K562 (cell line): ENCODE results near the gene RINL. TPM values are rescaled to one million over a fixed set of nuclear protein-coding genes. Genes with fewer than 3 reads are reported as not detected.

Source experiments
- ATF1 ChIP-seq, 2 experiments: fragments of 450-650 bp in 1 of 2; IDR thresholded peaks; 2 replicates each; pipeline ENCODE4 v1.6.1; 2016; ENCODE audit warnings: missing compliant biosample characterization in 1 of 2, missing genetic modification characterization in 1 of 2
- CTBP1 ChIP-seq: fragments of 450-650 bp; IDR thresholded peaks from 2 replicates; pipeline ENCODE4 v1.6.1; 2016; ENCODE audit warnings: borderline replicate concordance
- EGR1 ChIP-seq: fragments of 450-650 bp; conservative IDR thresholded peaks from 2 replicates; pipeline ENCODE4 v1.6.1; 2017; ENCODE audit warnings: mild to moderate bottlenecking
- EWSR1 ChIP-seq: fragments of 450-650 bp; IDR thresholded peaks from 2 replicates; pipeline ENCODE4 v1.6.1; 2018; ENCODE audit warnings: borderline replicate concordance, mild to moderate bottlenecking, low read depth, moderate library complexity; ENCODE audit not compliant: partially characterized antibody
- FOXM1 ChIP-seq, 2 experiments: fragments of 450-650 bp in 1 of 2; sonication (generic) in 1 of 2; formaldehyde crosslinking in 1 of 2; IDR thresholded peaks; 2 replicates each; pipeline versions ENCODE4 v1.6.1 to v1.9.0; 2017 to 2022; ENCODE audit warnings: low read depth in 2 of 2, mild to moderate bottlenecking in 2 of 2, missing genetic modification reagents in 1 of 2, moderate library complexity in 1 of 2
- HDGF ChIP-seq: fragments of 450-650 bp; IDR thresholded peaks from 2 replicates; pipeline ENCODE4 v1.6.1; 2016
- HEY1 ChIP-seq: fragments of 250-450 bp; sonication (Bioruptor Pico); IDR thresholded peaks from 2 replicates; pipeline ENCODE4 v1.5.0; 2020; ENCODE audit warnings: mild to moderate bottlenecking, moderate library complexity, borderline replicate concordance
- MED1 ChIP-seq: sonication (generic); formaldehyde crosslinking; IDR thresholded peaks from 2 replicates; pipeline ENCODE4 v1.8.1; 2023; ENCODE audit warnings: missing genetic modification reagents, borderline replicate concordance
- NFRKB ChIP-seq: fragments of 450-650 bp; IDR thresholded peaks from 2 replicates; pipeline ENCODE4 v1.6.1; 2016; ENCODE audit warnings: low read depth
- NRF1 ChIP-seq, 2 experiments: fragments of 450-650 bp; IDR thresholded peaks in 1 of 2; conservative IDR thresholded peaks in 1 of 2; 2 replicates each; pipeline ENCODE4 v1.6.1; 2014; ENCODE audit warnings: mild to moderate bottlenecking in 2 of 2
- POLR2A ChIP-seq: fragments of 450-650 bp; conservative IDR thresholded peaks from 2 replicates; pipeline ENCODE4 v1.6.1; 2016
- RFX5 ChIP-seq: IDR thresholded peaks from 2 replicates; pipeline ENCODE4 v1.6.1; 2011; ENCODE audit warnings: low read depth, mild to moderate bottlenecking, improper control_type of control experiment, low read length
- SAP30 ChIP-seq: fragments of 200-600 bp; sonication (generic); IDR thresholded peaks from 2 replicates; pipeline ENCODE4 v1.6.1; 2012; ENCODE audit warnings: borderline replicate concordance, low read depth, mild to moderate bottlenecking, moderate library complexity, low read length, control low read depth, inconsistent platforms; ENCODE audit not compliant: insufficient read depth, poor library complexity, severe bottlenecking
- SMARCE1 ChIP-seq: fragments of 450-650 bp; IDR thresholded peaks from 2 replicates; pipeline ENCODE4 v1.7.1; 2016; ENCODE audit warnings: mild to moderate bottlenecking
- TOE1 ChIP-seq, 2 experiments: fragments of 450-650 bp in 1 of 2; sonication (generic) in 1 of 2; formaldehyde crosslinking in 1 of 2; IDR thresholded peaks; 2 replicates each; pipeline versions ENCODE4 v1.7.1 to v1.8.0; 2016 to 2022; ENCODE audit warnings: borderline replicate concordance in 2 of 2, mild to moderate bottlenecking in 2 of 2, antibody characterized with exemption in 1 of 2, inconsistent platforms in 1 of 2, low read depth in 1 of 2, missing genetic modification reagents in 1 of 2, moderate library complexity in 1 of 2
- ZBTB17 ChIP-seq: fragments of 450-650 bp; formaldehyde crosslinking; IDR thresholded peaks from 2 replicates; pipeline ENCODE4 v1.4.0; 2020; ENCODE audit warnings: mild to moderate bottlenecking
- ZBTB7A ChIP-seq: IDR thresholded peaks from 2 replicates; pipeline ENCODE4 v1.6.1; 2011; ENCODE audit warnings: low read depth, mild to moderate bottlenecking, low read length, moderate library complexity, borderline replicate concordance; ENCODE audit not compliant: control insufficient read depth
- polyA plus RNA-seq, 8 experiments: library from polyadenylated mRNA; depleted of rRNA in 4 of 8; stranded (reverse) in 5 of 8; unstranded in 3 of 8; fragments of >200 nt; fragmentation: Nextera tagmentation in 2 of 8; fragmentation: Illumina TruSeq in 1 of 8; extraction: Ambion mirVana in 2 of 8; extraction: Trizol in 1 of 8; gene quantifications; 2 replicates each; pipeline versions ENCODE4 v1.2.1 to v1.2.3, GENCODE V29; 2011 to 2014; ENCODE audit warnings: inconsistent platforms in 1 of 8, missing spikeins in 1 of 8
- total RNA-seq, 7 experiments: library from RNA; depleted of rRNA in 6 of 7; stranded (reverse); fragments of >200 nt in 6 of 7; fragmentation: Illumina TruSeq in 2 of 7; extraction: Trizol in 2 of 7; gene quantifications; 2 replicates each; pipeline versions ENCODE4 v1.2.1 to v1.2.3, GENCODE V29; 2011 to 2021; ENCODE audit warnings: low replicate concordance in 1 of 7
- TF ChIP-seq, protein P1 (sequence below), 3 experiments: fragments of 200-800 bp in 1 of 3; sonication (Bioruptor generic) in 1 of 3; sonication (generic) in 1 of 3; formaldehyde crosslinking in 1 of 3; IDR thresholded peaks; 2 replicates each; pipeline versions ENCODE4 v1.6.1 to v1.8.0; 2016 to 2022; ENCODE audit warnings: mild to moderate bottlenecking in 2 of 3, missing compliant biosample characterization in 2 of 3, missing genetic modification characterization in 2 of 3, missing genetic modification reagents in 1 of 3
- TF ChIP-seq, protein P2 (sequence below): fragments of 450-650 bp; formaldehyde crosslinking; IDR thresholded peaks from 2 replicates; pipeline ENCODE4 v1.4.0; 2022; ENCODE audit warnings: mild to moderate bottlenecking, moderate library complexity
- TF ChIP-seq, protein P3 (sequence below), 2 experiments: IDR thresholded peaks; 2 replicates each; pipeline ENCODE4 v1.6.1; 2012; ENCODE audit warnings: improper control_type of control experiment in 2 of 2, low read depth in 2 of 2, low read length in 2 of 2, borderline replicate concordance in 1 of 2

RINL gene
- total and polyA plus RNA-seq, 9 of the 15 experiments (the other 6 are each of a cell fraction or from before 2014, with no cell fraction given): 0.82 to 10.9 (median 4.9) TPM

DNA sequence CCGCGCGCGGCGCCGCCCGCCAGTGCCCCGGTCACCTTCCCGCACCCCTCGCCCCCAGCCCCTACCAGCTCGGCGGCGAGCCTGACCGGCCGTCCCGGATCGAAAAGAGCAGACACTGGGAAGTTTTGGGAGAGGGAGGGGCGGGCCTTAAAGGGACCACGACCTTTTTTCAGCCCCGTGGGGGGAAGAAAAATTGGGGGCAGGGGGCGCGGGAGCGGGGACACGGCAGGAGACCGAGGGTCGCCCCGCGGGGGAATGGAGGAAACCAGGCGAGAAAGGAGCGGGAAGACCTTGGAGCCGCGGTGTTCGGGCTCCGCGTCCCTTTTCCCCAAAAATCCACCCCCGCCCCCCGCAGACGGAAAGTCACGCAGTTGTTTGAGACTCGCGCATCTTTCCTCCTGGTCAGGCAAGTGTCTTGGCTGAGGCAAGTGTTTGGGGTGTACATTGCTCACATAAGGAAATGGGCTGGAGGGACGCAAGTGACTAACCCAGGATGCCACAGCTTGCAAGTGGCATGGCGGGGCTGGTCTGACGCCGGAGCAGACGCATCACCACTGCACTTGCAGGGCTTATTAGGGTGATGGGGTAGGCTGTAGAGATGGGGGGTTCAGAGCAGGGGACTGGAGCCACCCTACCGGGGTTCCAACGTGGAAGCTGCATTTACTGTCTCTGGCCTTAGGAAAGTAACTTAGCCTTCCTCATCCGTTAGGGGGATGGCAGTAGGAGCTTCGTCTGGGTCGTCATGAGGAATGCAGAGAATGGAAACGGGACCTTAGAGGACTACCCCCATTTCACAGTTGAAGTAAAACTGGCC lies 25.6 kb downstream of the RINL start (continued):
- TF ChIP-seq ZBTB7A (0 out of 2 replicates have a peak, but pooled peaks have one; percentile 5), EWSR1 (no peak), HEY1 (CRISPR knock-in tag) (no peak), FOXM1 (IDR thresholded peaks at IDR 0.05; ENCODE audit: low read depth) (peak; percentile 53), FOXM1 (CRISPR knock-in tag; IDR thresholded peaks at IDR 0.05; ENCODE audit: low read depth) (no peak), ATF1 (CRISPR knock-in tag; IDR thresholded peaks at IDR 0.05) (no peak), ATF1 (tag; IDR thresholded peaks at IDR 0.05) (peak; percentile 54), SAP30 (peak; percentile 61), POLR2A (peak; percentile 50), ZBTB17 (peak; percentile 54), NFRKB (peak; percentile 48; the same call in 1 of the 2 replicates), SMARCE1 (0 out of 2 replicates have a peak, but pooled peaks have one; percentile 18), TOE1 (IDR thresholded peaks at IDR 0.05; ENCODE audit: borderline replicate concordance) (0 out of 2 replicates have a peak, but pooled peaks have one; percentile 39), TOE1 (CRISPR knock-in tag; IDR thresholded peaks at IDR 0.05; ENCODE audit: borderline replicate concordance, low read depth) (0 out of 2 replicates have a peak, but pooled peaks have one; percentile 22), RFX5 (no peak), CTBP1 (peak; percentile 51; the same call in 1 of the 2 replicates), EGR1 (peak; percentile 69), MED1 (no peak), HDGF (peak; percentile 78; the same call in 1 of the 2 replicates), NRF1 (conservative IDR thresholded peaks at IDR 0.05 in 1 of 2, IDR thresholded peaks at IDR 0.05 in 1 of 2) (peak; percentile 71 to 77)
- TF ChIP-seq, protein P1, sequence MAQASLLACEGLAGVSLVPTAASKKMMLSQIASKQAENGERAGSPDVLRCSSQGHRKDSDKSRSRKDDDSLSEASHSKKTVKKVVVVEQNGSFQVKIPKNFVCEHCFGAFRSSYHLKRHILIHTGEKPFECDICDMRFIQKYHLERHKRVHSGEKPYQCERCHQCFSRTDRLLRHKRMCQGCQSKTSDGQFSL (CRISPR knock-in tag; IDR thresholded peaks at IDR 0.05): no peak
- TF ChIP-seq, protein P1 (tag; IDR thresholded peaks at IDR 0.05): peak in 1 of 2 experiments; percentile 84; a peak in 2 of 4 replicates
- TF ChIP-seq, protein P2, sequence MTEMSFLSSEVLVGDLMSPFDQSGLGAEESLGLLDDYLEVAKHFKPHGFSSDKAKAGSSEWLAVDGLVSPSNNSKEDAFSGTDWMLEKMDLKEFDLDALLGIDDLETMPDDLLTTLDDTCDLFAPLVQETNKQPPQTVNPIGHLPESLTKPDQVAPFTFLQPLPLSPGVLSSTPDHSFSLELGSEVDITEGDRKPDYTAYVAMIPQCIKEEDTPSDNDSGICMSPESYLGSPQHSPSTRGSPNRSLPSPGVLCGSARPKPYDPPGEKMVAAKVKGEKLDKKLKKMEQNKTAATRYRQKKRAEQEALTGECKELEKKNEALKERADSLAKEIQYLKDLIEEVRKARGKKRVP: no peak
- TF ChIP-seq, protein P3, sequence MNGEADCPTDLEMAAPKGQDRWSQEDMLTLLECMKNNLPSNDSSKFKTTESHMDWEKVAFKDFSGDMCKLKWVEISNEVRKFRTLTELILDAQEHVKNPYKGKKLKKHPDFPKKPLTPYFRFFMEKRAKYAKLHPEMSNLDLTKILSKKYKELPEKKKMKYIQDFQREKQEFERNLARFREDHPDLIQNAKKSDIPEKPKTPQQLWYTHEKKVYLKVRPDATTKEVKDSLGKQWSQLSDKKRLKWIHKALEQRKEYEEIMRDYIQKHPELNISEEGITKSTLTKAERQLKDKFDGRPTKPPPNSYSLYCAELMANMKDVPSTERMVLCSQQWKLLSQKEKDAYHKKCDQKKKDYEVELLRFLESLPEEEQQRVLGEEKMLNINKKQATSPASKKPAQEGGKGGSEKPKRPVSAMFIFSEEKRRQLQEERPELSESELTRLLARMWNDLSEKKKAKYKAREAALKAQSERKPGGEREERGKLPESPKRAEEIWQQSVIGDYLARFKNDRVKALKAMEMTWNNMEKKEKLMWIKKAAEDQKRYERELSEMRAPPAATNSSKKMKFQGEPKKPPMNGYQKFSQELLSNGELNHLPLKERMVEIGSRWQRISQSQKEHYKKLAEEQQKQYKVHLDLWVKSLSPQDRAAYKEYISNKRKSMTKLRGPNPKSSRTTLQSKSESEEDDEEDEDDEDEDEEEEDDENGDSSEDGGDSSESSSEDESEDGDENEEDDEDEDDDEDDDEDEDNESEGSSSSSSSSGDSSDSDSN (IDR thresholded peaks at IDR 0.05; ENCODE audit: borderline replicate concordance in 1 of 2, low read depth in 2 of 2, low read length in 2 of 2): 0 out of 4 replicates have a peak, but pooled peaks have one; percentile 22 to 26
